Keratinocyte (primary cell): ENCODE measurements around the gene MGLL. TPM values are rescaled to one million over a fixed set of nuclear protein-coding genes. Genes with fewer than 3 reads are reported as not detected.

Source experiments
- DNase-seq: peaks from one replicate; pipeline ENCODE4 v3.0.0-alpha.2; 2011; ENCODE audit warnings: low read depth, missing footprints, low spot score
- FAIRE-seq: peaks from 2 replicates; lab custom pipeline; 2011; peaks lifted over from hg19 to GRCh38; lab: Jason Lieb, UNC
- H2AFZ ChIP-seq: 2 replicates; pipeline ENCODE4 v1.6.0; 2012; ENCODE audit warnings: low read length, control low read depth, inconsistent platforms; ENCODE audit not compliant: control insufficient read depth
- H3K27ac ChIP-seq: 2 replicates; pipeline ENCODE4 v1.5.1; 2011; ENCODE audit warnings: low read length; ENCODE audit not compliant: control insufficient read depth, insufficient read depth
- H3K27me3 ChIP-seq: 3 replicates; pipeline ENCODE4 v1.6.0; 2011; ENCODE audit warnings: low read length; ENCODE audit not compliant: control insufficient read depth, insufficient read depth; ENCODE audit errors: extremely low read depth
- H3K36me3 ChIP-seq, 2 experiments: 2 replicates in 1 of 2; 3 replicates in 1 of 2; pipeline ENCODE4 v1.5.1; 2011; ENCODE audit warnings: low read length in 2 of 2, mild to moderate bottlenecking in 1 of 2; ENCODE audit not compliant: control insufficient read depth in 2 of 2, insufficient read depth in 2 of 2; ENCODE audit errors: extremely low read depth in 1 of 2
- H3K4me1 ChIP-seq: 3 replicates; pipeline ENCODE4 v1.5.1; 2011; ENCODE audit warnings: low read length; ENCODE audit not compliant: control insufficient read depth, insufficient read depth; ENCODE audit errors: extremely low read depth
- H3K4me2 ChIP-seq: 3 replicates; pipeline ENCODE4 v1.6.0; 2011; ENCODE audit warnings: low read depth, low read length; ENCODE audit not compliant: control insufficient read depth, insufficient read depth; ENCODE audit errors: extremely low read depth
- H3K4me3 ChIP-seq, 3 experiments: fragments of 200-600 bp in 1 of 3; sonication (generic) in 1 of 3; 2 replicates in 2 of 3; 3 replicates in 1 of 3; pipeline ENCODE4 v1.5.1; 2011 to 2016; ENCODE audit warnings: low read length in 3 of 3, mild to moderate bottlenecking in 3 of 3, control low read depth in 2 of 3, inconsistent platforms in 1 of 3, low read depth in 1 of 3, mixed read lengths in 1 of 3, mixed run types in 1 of 3, moderate library complexity in 1 of 3; ENCODE audit not compliant: control insufficient read depth in 2 of 3, insufficient read depth in 2 of 3; ENCODE audit errors: extremely low read depth in 1 of 3
- H3K79me2 ChIP-seq: 2 replicates; pipeline ENCODE4 v1.6.0; 2012; ENCODE audit warnings: low read length; ENCODE audit not compliant: control insufficient read depth, insufficient read depth
- H3K9ac ChIP-seq: 3 replicates; pipeline ENCODE4 v1.6.0; 2011; ENCODE audit warnings: low read length; ENCODE audit not compliant: control insufficient read depth, insufficient read depth; ENCODE audit errors: extremely low read depth
- H3K9me1 ChIP-seq: 3 replicates; pipeline ENCODE4 v1.6.0; 2011; ENCODE audit warnings: low read length; ENCODE audit not compliant: control insufficient read depth, insufficient read depth; ENCODE audit errors: extremely low read depth
- H3K9me3 ChIP-seq: 2 replicates; pipeline ENCODE4 v1.5.1; 2012; ENCODE audit warnings: low read depth, low read length; ENCODE audit not compliant: control insufficient read depth
- H4K20me1 ChIP-seq: 3 replicates; pipeline ENCODE4 v1.6.0; 2011; ENCODE audit warnings: low read length; ENCODE audit not compliant: control insufficient read depth, insufficient read depth; ENCODE audit errors: extremely low read depth
- EZH2 ChIP-seq: IDR thresholded peaks from one replicate; pipeline ENCODE4 v1.6.1; 2012; ENCODE audit warnings: inconsistent platforms, mild to moderate bottlenecking, low read length, moderate library complexity
- dilution Hi-C: fragments of 300-500 bp; cut with MboI; formaldehyde crosslinking; loops from one replicate; pipeline ENCODE4 v1.7.0; 2020; ENCODE audit warnings: low sequenced_read_pairs; ENCODE audit not compliant: extremely low pct_ligation_motif_present
- polyA plus RNA-seq, 5 experiments: library from polyadenylated mRNA; depleted of rRNA in 3 of 5; stranded (reverse) in 3 of 5; stranded (forward) in 1 of 5; unstranded in 1 of 5; fragments of >200 nt; gene quantifications; 1 replicate in 1 of 5; 2 replicates in 3 of 5; 3 replicates in 1 of 5; pipeline versions ENCODE4 v1.2.1 to v1.2.3, GENCODE V29; 2011 to 2012; ENCODE audit warnings: missing spikeins in 2 of 5, low read depth in 1 of 5, low replicate concordance in 1 of 5
- TF ChIP-seq, protein P1 (sequence below), 3 experiments: IDR thresholded peaks in 1 of 3; conservative IDR thresholded peaks in 1 of 3; optimal IDR thresholded peaks in 1 of 3; 2 replicates in 2 of 3; 3 replicates in 1 of 3; pipeline versions ENCODE3 to v1.5.1; 2011; ENCODE audit warnings: low read length in 3 of 3, mild to moderate bottlenecking in 3 of 3, moderate library complexity in 2 of 3, control low read depth in 1 of 3, inconsistent platforms in 1 of 3; ENCODE audit not compliant: insufficient read depth in 2 of 3; ENCODE audit errors: extremely low read depth in 1 of 3

The MGLL gene
- polyA plus RNA-seq, 1 donor (not counting 4 experiments of a cell fraction or from before 2014, with no cell fraction given), result 17.8 TPM

DNA sequence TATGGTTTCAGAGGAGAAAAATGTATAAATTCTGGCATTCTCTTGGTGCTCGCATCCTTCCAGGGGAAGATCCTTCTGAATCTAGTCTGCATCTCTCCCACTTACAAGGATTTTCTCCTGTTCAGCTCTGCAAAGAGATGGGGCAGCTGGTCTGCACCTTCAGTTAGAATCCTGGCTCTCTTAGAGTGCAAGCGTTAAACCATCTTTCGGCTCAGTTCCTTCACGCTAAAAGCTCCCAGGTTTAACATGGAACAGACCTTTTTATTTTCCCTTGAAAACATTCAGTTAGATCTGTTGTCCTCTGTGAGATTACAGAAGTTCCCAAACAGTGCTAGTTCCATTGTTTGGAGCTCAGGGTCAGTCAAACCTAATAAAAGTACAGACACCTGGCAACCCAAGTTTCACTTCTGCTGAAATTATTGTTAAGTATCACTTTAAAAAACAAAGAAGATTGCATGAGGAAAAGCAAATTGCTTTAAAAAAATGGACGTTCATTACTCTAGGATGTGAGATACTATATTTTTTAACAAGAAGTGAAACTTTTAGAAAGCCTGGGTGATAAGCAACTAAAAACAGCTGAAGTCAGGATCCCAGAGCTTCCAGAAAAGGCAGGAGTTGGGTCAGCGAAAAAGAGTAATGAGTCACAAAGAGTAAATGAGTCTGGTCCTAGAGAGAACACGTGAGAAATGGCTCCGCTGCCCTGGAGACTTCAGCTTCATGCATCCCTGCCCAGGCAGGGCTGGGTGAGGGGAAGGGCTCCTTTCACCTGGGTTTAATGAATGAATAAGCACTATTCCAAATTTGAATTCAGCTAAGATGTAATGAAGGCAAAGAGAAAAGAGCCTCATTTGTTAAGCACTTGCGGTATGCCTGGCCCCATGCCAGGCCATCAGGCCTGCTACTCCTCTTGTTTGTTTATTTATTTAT is 86.3 kb downstream of the MGLL start:
- no peak for TF ChIP-seq EZH2
- TF ChIP-seq, protein P1, sequence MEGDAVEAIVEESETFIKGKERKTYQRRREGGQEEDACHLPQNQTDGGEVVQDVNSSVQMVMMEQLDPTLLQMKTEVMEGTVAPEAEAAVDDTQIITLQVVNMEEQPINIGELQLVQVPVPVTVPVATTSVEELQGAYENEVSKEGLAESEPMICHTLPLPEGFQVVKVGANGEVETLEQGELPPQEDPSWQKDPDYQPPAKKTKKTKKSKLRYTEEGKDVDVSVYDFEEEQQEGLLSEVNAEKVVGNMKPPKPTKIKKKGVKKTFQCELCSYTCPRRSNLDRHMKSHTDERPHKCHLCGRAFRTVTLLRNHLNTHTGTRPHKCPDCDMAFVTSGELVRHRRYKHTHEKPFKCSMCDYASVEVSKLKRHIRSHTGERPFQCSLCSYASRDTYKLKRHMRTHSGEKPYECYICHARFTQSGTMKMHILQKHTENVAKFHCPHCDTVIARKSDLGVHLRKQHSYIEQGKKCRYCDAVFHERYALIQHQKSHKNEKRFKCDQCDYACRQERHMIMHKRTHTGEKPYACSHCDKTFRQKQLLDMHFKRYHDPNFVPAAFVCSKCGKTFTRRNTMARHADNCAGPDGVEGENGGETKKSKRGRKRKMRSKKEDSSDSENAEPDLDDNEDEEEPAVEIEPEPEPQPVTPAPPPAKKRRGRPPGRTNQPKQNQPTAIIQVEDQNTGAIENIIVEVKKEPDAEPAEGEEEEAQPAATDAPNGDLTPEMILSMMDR (optimal IDR thresholded peaks at IDR 0.05 in 1 of 3, IDR thresholded peaks at IDR 0.05 in 1 of 3, conservative IDR thresholded peaks at IDR 0.05 in 1 of 3; ENCODE audit: extremely low read depth in 1 of 3, insufficient read depth in 2 of 3, low read length in 3 of 3), result no peak
- dilution Hi-C loops, result no loop called here

DNA sequence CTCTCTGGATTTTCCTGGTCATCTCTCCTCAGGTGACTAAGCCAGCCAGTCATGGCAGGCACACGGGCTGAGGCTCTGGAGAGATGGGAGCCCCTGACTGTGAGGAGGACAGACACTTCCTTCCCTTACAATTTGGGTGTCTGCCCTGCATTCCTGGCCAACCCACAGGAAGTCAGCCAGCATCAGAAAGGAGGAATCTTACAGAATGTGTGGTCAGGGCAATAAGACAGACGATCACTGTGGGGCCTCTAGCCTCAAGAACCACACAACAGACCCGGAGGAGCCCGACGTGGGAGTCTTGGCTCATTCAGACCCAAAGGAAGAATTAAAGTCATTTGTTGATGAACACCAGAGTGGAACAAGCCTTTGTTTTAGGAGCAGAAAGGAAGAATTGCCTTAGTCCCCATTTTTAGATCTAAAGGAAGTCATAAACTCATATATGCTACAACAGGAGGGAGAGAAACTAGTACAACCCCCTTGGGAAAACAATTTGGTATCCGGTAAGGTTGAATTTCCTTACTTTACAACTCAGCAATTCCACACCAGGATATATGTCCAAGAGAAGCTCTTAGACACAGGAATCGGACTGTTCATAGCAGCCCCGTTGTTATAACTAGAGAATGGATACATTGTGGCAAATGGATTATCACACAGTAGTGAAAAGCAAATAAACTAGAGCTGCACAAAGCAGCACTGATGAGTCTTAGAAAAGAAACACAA is 87.4 kb downstream of the MGLL start:
- Histone ChIP-seq H3K4me2 (peak overlapping the region; percentile 61), H3K4me3 (peak overlapping the region in 1 of 3 experiments; percentile 16), H2AFZ (peak overlapping the region; percentile 71), H3K9me1 (peaks cover 4% of the 10 kb centered on the region), H4K20me1 (no peaks in the 10 kb centered on the region), H3K27ac (peak overlapping the region; percentile 71), H3K79me2 (no peaks in the 10 kb centered on the region), H3K36me3 (peaks cover 0 to 5% of the 10 kb centered on the region in 2 experiments), H3K4me1 (peaks cover 36% of the 10 kb centered on the region), H3K9me3 (no peaks in the 10 kb centered on the region), H3K9ac (peak overlapping the region; percentile 46), H3K27me3 (no peaks in the 10 kb centered on the region)
- no peak for TF ChIP-seq EZH2
- TF ChIP-seq, protein P1 (optimal IDR thresholded peaks at IDR 0.05 in 1 of 3, IDR thresholded peaks at IDR 0.05 in 1 of 3, conservative IDR thresholded peaks at IDR 0.05 in 1 of 3; ENCODE audit: extremely low read depth in 1 of 3, insufficient read depth in 2 of 3, low read length in 3 of 3), result no peak
- peak; percentile 80 for DNase-seq
- dilution Hi-C loops, result no loop called here
- FAIRE-seq, result peak; percentile 95

More for the DNA sequence above, 86.3 kb downstream of the MGLL start:
- Histone ChIP-seq H3K9ac (no peak overlapping the region), H3K4me1 (peaks cover 36% of the 10 kb centered on the region), H3K27ac (peak overlapping the region; percentile 5), H3K9me3 (no peaks in the 10 kb centered on the region), H3K79me2 (no peaks in the 10 kb centered on the region), H2AFZ (no peak overlapping the region), H3K4me3 (no peak overlapping the region), H3K4me2 (no peak overlapping the region), H3K27me3 (no peaks in the 10 kb centered on the region), H3K36me3 (peaks cover 0 to 5% of the 10 kb centered on the region in 2 experiments), H3K9me1 (peaks cover 4% of the 10 kb centered on the region), H4K20me1 (no peaks in the 10 kb centered on the region)
- DNase-seq (peak; percentile 5), FAIRE-seq (peak; percentile 17)
